ENCODE data around the gene COMT.

COMT gene

GRCh38 chr22:20014526-20015186, 73.1 kb downstream of the COMT start:
- DNase-seq, result no peak

DNA sequence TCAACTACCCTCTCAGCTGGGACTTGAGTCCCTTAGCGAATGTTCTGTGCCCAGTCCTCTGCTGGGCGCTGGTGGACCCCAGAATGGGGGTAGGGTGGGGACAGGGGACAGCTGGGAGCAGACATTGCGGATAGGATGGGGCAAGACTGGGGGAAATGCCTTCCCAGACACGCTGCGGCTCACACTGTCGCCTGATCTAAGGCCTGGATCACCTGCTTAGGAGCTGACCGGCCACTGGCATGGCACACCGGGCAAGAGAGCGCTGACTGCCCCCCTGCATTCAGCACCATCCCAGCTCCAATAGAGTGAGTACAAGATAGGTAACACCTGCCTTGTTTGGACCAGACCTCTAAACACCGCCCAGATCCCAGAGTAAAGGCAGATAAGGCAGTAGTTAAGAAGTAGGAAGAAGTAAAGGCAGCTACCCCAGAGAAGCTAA, 73.6 kb downstream of the COMT start:
- no peak for DNase-seq

GRCh38 chr22:20015971-20016733, 74.6 kb downstream of the COMT start:
- peak; percentile 22 for DNase-seq

DNA sequence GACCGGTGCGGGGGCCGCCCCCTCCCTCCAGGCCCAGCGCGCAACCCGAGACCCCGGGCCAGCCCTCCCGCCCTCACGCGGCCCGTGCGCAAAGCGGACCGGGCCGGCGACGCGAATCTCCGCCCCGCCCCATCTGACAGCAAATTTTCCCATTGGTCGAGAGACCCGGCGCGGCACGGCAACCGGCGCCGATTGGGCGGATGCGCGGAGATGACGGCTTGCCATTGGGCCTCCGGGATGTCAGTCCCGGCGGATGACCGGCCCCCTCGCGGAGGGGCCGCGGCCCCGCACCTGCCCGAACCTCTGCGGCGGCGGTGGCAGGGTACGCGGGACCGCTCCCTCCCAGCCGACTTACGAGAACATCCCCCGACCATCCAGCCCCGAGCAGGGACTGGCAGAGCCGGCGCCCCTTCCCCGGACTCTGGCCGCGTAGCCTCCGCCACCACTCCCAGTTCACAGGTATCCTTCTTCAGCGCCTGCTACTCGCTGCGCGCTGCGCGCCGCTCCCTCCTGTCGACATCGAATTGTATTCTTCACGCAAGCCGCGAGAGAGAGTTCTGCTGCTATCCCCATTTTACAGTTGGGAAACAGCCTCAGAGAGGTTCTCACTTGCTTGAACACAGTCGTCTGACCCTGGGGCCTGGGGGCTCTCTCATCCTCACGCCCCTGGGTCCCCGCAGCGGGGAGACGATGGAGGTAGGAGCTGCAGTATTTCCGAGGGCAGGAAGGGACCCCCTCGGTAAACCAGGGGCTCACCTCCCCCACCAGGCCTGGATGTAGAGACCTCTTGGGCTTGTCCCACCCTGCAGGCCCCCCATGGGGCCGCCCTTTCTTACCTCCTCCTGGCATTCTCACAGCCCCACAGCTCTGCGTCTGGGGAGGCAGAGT, 75.4 kb downstream of the COMT start, which contains the start of gene ARVCF:
ARVCF (minus strand) TSS at position 90 of the 888 bp plus-strand sequence. CDS start 26,029 bp downstream, outside the sequence.
- DNase-seq, result peak; percentile 90

DNA sequence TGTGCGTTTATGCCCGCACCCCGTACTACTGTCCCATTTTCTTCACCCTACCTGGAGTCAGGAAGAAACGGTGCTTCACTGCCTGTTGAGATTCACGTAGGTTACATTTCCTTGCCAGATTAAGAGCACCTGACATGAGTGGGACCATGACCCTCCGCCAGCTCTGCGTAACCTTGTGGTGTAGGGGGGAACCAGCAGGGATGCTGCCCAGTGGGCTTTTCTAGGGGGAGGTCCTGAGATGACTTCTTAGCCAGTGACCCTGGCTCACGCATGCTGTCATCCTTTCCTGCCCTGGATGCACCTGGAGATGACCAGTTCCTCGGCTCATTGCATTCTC, 76.0 kb downstream of the COMT start:
- no peak for DNase-seq

DNA sequence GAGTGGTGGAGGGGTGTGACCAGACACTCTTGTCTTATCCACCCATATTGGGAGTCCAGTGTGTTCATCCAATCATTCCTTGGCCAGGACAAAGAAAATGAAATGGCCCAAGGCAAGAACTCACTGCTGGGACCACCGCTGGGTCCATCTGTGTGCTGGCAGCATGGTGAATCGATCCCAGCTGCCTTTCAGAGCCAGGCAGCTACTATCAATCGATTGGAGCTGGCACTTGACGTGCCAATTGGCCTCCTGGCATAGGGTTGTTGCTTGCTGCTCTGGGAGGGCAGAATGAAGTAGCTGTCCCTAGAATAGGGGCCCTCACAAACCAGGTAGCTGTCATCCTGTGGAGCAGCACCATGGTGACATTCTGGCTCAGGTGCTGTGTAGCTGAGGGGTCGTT, 76.4 kb downstream of the COMT start:
- no peak for DNase-seq
